ENCODE data around the gene STARD3NL.
"Not testable (repeated sequence)": the region's sequence is repeated elsewhere in the genome, so short reads cannot be mapped to it uniquely, and the experiment has no call there.

Gene STARD3NL

GRCh38 chr7:38168890-38169570, 9.0 kb upstream of the STARD3NL start:
- DNase-seq (ENCODE audit: low read depth, low spot score), result no peak
- TF ChIP-seq CTCF (IDR thresholded peaks at IDR 0.05; ENCODE audit: low read depth, low read length), result no peak
- in situ Hi-C loops (cut with HindIII; ENCODE audit: low sequenced_read_pairs), result no loop called here

GRCh38 chr7:38169847-38170246, 8.2 kb upstream of the STARD3NL start:
- H3K4me3 ChIP-seq (ENCODE audit: low read depth, low read length), result no peak overlapping the region
- peak; percentile 95 for DNase-seq (ENCODE audit: low read depth, low spot score)
- no peak for TF ChIP-seq CTCF (IDR thresholded peaks at IDR 0.05; ENCODE audit: low read depth, low read length)
- in situ Hi-C loops (cut with HindIII; ENCODE audit: low sequenced_read_pairs), result no loop called here

More at GRCh38 chr7:38168890-38169570, 9.0 kb upstream of the STARD3NL start:
- no peak overlapping the region for H3K4me3 ChIP-seq (ENCODE audit: low read depth, low read length)

- no peak overlapping the region for H3K4me3 ChIP-seq (ENCODE audit: low read depth, low read length)
- DNase-seq (ENCODE audit: low read depth, low spot score), result no peak
- in situ Hi-C loops (cut with HindIII; ENCODE audit: low sequenced_read_pairs), result no loop called here
- no peak for TF ChIP-seq CTCF (IDR thresholded peaks at IDR 0.05; ENCODE audit: low read depth, low read length)
These were observed 6.2 kb upstream of the STARD3NL start for GRCh38 chr7:38171623-38172391.

- in situ Hi-C loops (cut with HindIII; ENCODE audit: low sequenced_read_pairs); H3K4me3 ChIP-seq (ENCODE audit: low read depth, low read length); DNase-seq (ENCODE audit: low read depth, low spot score): not testable (repeated sequence)
These were observed 2.5 kb upstream of the STARD3NL start for GRCh38 chr7:38175547-38175946.

- TF ChIP-seq CTCF (IDR thresholded peaks at IDR 0.05; ENCODE audit: low read depth, low read length), result no peak
- in situ Hi-C loops (cut with HindIII; ENCODE audit: low sequenced_read_pairs), result no loop called here
- peak overlapping the region; percentile 58 for H3K4me3 ChIP-seq (ENCODE audit: low read depth, low read length)
- no peak for DNase-seq (ENCODE audit: low read depth, low spot score)
These were observed 433 bp upstream of the STARD3NL start for GRCh38 chr7:38177621-38178003.

- in situ Hi-C loops (cut with HindIII; ENCODE audit: low sequenced_read_pairs), result no loop called here
- peak; percentile 8 for TF ChIP-seq CTCF (IDR thresholded peaks at IDR 0.05; ENCODE audit: low read depth, low read length)
- DNase-seq (ENCODE audit: low read depth, low spot score), result no peak
- peak overlapping the region; percentile 86 for H3K4me3 ChIP-seq (ENCODE audit: low read depth, low read length)
These were observed 775 bp downstream of the STARD3NL start for GRCh38 chr7:38178695-38179344.
